Activated effector memory CD4-positive, alpha-beta T cell treated with Interleukin-2 at 50 U/mL for 16 hours (primary cell): ENCODE results near the gene HOXB9.

Experiments
- DNase-seq: peaks from one replicate; pipeline ENCODE4 v3.0.0-alpha.2; 2020

HOXB9 gene

GRCh38 chr17:48637323-48638260, 11.4 kb upstream of the HOXB9 start:
- DNase-seq = no peak

DNA sequence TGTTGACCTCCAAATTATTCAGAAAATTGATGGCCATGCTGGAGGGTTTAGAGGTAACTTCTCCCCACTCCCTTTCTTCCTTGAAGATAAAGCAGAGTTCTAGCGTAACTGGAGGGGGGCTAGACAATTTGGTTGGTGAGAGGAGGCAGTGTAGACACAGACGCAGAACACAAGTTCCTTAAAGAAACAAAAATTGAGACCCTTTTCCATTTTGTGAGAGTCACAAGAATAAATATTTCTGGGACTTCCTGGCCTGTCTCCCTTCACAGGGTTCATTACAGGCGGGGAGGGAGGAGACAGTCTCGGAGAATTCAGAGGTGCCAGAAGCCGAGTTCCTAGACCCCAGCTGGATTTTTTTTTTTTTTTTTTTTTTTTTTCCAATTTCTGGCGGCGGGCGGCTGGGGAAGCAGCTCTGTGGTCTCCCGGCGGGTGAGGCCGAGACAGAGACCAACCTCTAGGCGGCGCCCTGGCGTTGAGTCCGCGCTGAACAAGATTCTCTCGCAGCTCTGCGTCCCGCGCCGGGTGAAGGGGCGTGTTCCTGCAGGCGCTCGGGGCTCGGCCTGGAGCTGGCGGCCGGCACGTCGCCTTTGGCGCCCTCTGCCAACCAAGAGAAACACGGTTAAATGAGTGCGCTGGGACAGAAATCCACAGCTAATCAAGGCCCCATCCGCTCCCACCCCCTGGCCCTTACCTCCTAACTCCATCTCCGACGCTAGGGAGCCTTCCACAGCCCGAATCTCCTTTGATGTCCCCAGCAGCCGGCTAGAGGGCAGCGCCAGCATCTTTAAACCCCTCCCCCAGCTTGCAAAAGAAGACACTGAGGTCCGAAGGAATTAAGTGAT, 10.2 kb upstream of the HOXB9 start:
- peak; percentile 40 for DNase-seq

- no peak for DNase-seq
Measured at GRCh38 chr17:48634493-48635208, 8.5 kb upstream of the HOXB9 start.

DNA sequence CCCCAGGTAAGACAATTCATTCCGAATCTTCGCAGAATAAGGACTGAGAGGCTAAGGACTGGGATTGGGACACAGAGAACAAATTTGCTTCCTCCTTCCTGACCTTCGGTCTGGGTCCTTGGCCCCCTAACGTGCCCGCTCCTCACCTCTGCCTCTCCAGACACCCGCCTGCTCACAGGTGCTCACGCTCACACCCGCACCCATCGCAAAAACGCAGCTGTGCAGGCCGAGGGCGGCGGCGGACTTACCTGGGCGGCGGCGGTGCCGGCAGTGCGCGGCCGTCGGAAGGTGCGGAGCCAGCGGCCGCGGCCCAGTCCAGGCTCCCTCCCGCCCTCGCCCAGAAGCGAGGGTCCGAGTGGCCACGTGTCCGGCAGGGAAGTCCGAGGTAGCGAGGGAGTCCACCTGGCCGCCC, 7.1 kb upstream of the HOXB9 start:
- DNase-seq = no peak

- DNase-seq = no peak
Measured at GRCh38 chr17:48632579-48633265, 6.6 kb upstream of the HOXB9 start.

DNA sequence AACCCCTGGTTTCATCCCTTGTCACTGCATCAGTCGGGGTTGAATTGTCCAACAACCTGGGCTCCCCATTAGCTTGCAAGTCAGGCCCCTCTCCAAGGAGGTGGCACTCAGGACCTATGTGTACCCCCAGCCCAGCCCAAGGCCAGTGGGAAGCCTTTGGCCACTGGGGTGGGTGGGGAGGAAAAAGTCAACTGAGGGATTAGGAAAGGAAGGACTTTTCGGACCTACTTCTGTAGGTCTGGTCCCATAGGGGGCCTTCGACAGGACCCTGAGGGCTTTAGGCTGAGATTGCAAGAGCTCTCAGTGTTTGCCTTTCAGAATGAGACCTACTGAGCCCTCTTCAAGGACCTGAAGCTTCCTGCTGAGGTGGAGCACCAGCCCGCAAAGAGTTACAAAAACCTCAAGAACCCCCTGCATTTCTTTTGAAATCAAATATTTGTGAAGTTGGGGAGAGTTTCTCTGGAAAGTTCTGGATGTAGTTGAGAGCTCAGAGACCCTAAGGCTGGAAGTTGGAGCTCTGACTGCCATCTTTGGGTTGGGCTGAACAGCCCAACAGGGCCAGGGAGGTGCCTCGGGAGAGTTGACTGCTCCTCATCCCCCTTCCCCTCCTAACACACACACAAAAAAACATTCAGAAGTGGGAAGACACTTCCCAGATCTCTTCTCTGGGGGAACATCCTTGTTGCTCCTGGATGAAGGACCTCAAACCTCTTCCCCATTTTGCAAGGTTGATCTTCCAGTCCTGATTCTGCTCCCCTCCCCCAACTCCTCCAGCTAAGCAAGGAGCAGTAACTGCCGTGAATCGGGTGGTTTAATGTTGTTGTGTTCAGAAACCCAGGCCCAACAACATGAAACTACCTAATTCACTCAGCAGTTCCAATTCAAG, 5.8 kb upstream of the HOXB9 start:
- no peak for DNase-seq

DNA sequence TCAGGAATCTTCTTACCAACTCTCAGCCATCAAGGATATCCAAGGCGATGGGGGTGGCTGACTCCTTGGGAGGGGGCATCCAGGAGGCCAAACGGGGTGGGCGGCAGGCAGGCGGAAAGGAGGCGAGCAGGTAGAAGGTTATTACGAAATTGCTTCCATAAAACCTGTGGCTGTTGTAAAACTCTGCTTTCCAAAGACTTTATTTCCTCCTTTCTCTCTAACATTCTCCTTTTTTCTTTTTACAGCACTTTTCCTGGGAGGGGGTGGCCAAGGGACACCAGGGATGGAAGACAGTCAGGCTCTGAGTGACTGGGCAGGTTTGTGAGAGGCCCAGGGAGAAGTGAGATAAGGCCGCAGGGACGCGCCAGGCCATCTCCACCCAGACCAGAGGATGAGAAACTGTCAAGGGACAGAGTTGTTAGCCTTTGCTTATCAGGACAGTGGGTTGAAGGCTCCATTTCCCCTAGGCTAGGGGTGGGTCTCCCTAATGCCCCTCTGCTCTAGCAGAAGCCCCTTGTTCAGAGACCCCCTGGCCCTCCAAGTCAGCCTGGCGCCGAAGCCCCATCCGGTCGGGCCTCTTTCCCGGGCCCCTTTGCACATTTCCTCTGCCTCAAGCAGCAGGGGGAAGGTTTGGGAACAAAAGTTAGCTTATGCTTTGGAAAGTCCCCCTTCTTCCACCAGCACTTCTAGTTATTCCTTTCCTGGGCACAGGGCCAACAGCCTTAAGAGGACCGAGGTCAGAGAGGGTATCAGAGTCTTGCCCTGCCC, 5.0 kb upstream of the HOXB9 start:
- no peak for DNase-seq

GRCh38 chr17:48630009-48630924, 4.1 kb upstream of the HOXB9 start:
- DNase-seq = no peak

- DNase-seq = no peak
Measured at GRCh38 chr17:48629411-48629759, 3.2 kb upstream of the HOXB9 start.

- no peak for DNase-seq
Measured at GRCh38 chr17:48628649-48629410, 2.7 kb upstream of the HOXB9 start.

GRCh38 chr17:48627623-48628521, 1.7 kb upstream of the HOXB9 start:
- DNase-seq = no peak

GRCh38 chr17:48627118-48627597, 1.0 kb upstream of the HOXB9 start:
- DNase-seq = no peak

DNA sequence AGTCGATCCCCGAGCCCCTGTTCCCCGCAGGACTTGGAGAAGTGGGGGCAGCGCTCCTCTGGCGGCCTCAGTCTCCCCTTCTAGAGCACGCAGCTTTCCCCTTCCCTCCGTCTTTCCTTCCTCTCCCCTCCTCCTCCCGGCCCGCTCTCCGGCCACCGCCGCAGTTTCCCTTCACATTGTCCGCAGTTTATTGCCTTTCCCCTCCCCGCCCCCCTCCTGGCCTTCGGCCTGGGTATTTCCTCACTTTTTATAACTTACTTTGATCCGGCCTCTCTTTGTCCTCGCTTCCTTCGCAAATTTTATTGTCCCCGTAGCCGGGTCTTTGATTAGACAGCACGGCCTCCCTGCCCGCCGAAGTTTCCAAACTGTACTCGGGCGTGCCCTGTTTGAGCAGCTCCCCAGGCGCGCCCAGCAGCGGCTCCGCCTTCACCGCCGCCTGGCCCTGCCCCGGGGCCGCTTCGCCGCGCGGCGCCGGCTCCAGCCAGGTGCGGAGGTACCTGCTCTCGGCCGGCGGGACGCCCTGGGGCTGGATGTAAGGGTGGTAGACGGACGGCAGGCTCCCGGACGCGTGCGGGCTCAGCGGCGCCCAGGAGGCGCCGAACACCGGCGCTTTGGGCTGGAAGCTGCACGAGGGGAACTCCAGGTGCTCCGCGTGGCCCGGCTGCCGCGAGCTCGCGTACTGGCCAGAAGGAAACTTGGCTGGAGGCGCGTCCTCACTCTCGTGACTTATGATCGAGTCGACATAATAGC, 488 bp downstream of the HOXB9 start:
- no peak for DNase-seq

GRCh38 chr17:48624544-48625494, 1.3 kb downstream of the HOXB9 start:
- no peak for DNase-seq

- no peak for DNase-seq
Measured at GRCh38 chr17:48624118-48624517, 2.0 kb downstream of the HOXB9 start.

GRCh38 chr17:48623583-48623982, 2.6 kb downstream of the HOXB9 start:
- DNase-seq = no peak
